Body of pancreas (tissue), 4 donors: ENCODE results near the gene HMGB4.

Experiments used
- POLR2A ChIP-seq, 3 donors: fragments of 450-650 bp; IDR thresholded peaks; one replicate each; pipeline ENCODE4 v1.6.1; 2016; ENCODE audit warnings: antibody characterized with exemption in 3 of 3, mild to moderate bottlenecking in 2 of 3
- TF ChIP-seq, protein P1 (sequence below), 7 experiments: fragments of 450-650 bp in 4 of 7; fragments of 200-600 bp in 3 of 7; sonication (generic) in 3 of 7; IDR thresholded peaks; one replicate each; pipeline ENCODE4 v1.5.1; 2016 to 2019; ENCODE audit warnings: antibody characterized with exemption in 7 of 7

DNA sequence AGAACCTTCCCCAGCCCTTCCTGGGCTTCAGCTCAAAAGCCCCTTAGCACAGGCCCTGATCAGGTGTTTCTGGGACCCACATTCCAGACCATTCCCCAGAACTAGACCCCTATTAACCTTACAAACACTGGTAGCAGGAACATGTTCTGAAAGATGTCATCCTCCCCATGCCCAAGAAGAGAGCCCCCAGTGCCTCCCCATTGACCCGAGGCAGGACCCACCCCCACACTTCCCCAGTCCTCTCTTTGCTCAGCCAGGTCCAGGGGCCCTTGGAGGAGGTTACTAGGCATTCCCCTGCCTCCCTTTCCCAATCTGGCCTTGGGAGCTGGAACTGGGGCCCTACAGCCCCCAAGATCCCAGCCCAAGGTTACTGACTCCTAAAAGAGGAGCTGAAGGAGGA, 38.9 kb upstream of the HMGB4 start:
- TF ChIP-seq, protein P1, sequence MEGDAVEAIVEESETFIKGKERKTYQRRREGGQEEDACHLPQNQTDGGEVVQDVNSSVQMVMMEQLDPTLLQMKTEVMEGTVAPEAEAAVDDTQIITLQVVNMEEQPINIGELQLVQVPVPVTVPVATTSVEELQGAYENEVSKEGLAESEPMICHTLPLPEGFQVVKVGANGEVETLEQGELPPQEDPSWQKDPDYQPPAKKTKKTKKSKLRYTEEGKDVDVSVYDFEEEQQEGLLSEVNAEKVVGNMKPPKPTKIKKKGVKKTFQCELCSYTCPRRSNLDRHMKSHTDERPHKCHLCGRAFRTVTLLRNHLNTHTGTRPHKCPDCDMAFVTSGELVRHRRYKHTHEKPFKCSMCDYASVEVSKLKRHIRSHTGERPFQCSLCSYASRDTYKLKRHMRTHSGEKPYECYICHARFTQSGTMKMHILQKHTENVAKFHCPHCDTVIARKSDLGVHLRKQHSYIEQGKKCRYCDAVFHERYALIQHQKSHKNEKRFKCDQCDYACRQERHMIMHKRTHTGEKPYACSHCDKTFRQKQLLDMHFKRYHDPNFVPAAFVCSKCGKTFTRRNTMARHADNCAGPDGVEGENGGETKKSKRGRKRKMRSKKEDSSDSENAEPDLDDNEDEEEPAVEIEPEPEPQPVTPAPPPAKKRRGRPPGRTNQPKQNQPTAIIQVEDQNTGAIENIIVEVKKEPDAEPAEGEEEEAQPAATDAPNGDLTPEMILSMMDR (IDR thresholded peaks at IDR 0.05): no peak
- no peak for TF ChIP-seq POLR2A (IDR thresholded peaks at IDR 0.05)
